Neural cell (in vitro differentiated cells): ENCODE measurements around the gene LIMCH1.

ENCODE experiments used
- CTCF ChIP-seq: fragments of 450-650 bp; IDR thresholded peaks from 2 replicates; pipeline ENCODE4 v1.5.1; 2014; ENCODE audit warnings: antibody characterized with exemption, mild to moderate bottlenecking, moderate library complexity; ENCODE audit not compliant: poor library complexity, severe bottlenecking
- EP300 ChIP-seq: fragments of 450-650 bp; conservative IDR thresholded peaks from 2 replicates; pipeline ENCODE4 v1.6.1; 2014; ENCODE audit warnings: antibody characterized with exemption, mild to moderate bottlenecking, moderate library complexity; ENCODE audit not compliant: poor library complexity, severe bottlenecking
- EZH2 ChIP-seq: fragments of 200-600, 300-800 bp; shearing (Covaris generic), sonication (generic); IDR thresholded peaks from 2 replicates; pipeline ENCODE4 v1.6.1; 2014; ENCODE audit warnings: antibody characterized with exemption, low read length, borderline replicate concordance, mild to moderate bottlenecking; ENCODE audit not compliant: insufficient read depth, poor library complexity, severe bottlenecking
- MXI1 ChIP-seq: fragments of 450-650 bp; conservative IDR thresholded peaks from 2 replicates; pipeline ENCODE4 v1.6.1; 2014; ENCODE audit warnings: antibody characterized with exemption, mild to moderate bottlenecking; ENCODE audit not compliant: poor library complexity, severe bottlenecking
- POLR2AphosphoS5 ChIP-seq: IDR thresholded peaks from 2 replicates; pipeline ENCODE4 v1.6.1; 2012
- RAD21 ChIP-seq: fragments of 450-650 bp; conservative IDR thresholded peaks from 2 replicates; pipeline ENCODE4 v1.6.1; 2014; ENCODE audit warnings: antibody characterized with exemption, mild to moderate bottlenecking, moderate library complexity
- REST ChIP-seq: IDR thresholded peaks from 2 replicates; pipeline ENCODE4 v1.6.1; 2012; ENCODE audit warnings: borderline replicate concordance

GRCh38 chr4:41528512-41529205 is 9.3 kb upstream of the LIMCH1 start:
- no peak for TF ChIP-seq EP300
- no peak for TF ChIP-seq POLR2AphosphoS5
- TF ChIP-seq EZH2: no peak
- no peak for TF ChIP-seq CTCF
- TF ChIP-seq REST: no peak
- TF ChIP-seq MXI1: no peak
- no peak for TF ChIP-seq RAD21
